GM12801 (cell line): ENCODE results near the gene PCDHGC3.

Source experiments
- CTCF ChIP-seq: IDR thresholded peaks from one replicate; pipeline ENCODE4 v1.5.1; 2011; ENCODE audit warnings: control low read depth; ENCODE audit not compliant: insufficient read length; ENCODE audit errors: extremely low read depth

PCDHGC3 gene

DNA sequence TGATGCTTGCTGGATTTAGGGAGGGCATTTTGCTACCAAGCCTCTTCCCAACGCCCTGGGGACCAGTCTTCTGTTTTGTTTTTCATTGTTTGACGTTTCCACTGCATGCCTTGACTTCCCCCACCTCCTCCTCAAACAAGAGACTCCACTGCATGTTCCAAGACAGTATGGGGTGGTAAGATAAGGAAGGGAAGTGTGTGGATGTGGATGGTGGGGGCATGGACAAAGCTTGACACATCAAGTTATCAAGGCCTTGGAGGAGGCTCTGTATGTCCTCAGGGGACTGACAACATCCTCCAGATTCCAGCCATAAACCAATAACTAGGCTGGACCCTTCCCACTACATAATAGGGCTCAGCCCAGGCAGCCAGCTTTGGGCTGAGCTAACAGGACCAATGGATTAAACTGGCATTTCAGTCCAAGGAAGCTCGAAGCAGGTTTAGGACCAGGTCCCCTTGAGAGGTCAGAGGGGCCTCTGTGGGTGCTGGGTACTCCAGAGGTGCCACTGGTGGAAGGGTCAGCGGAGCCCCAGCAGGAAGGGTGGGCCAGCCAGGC, 36.1 kb downstream of the PCDHGC3 start:
- TF ChIP-seq CTCF = no peak

DNA sequence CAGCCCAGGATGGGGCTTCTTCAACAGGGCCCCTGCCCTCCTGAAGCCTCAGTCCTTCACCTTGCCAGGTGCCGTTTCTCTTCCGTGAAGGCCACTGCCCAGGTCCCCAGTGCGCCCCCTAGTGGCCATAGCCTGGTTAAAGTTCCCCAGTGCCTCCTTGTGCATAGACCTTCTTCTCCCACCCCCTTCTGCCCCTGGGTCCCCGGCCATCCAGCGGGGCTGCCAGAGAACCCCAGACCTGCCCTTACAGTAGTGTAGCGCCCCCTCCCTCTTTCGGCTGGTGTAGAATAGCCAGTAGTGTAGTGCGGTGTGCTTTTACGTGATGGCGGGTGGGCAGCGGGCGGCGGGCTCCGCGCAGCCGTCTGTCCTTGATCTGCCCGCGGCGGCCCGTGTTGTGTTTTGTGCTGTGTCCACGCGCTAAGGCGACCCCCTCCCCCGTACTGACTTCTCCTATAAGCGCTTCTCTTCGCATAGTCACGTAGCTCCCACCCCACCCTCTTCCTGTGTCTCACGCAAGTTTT, 36.7 kb downstream of the PCDHGC3 start:
- peak; percentile 79 for TF ChIP-seq CTCF

GRCh38 chr5:141512911-141513626, 37.3 kb downstream of the PCDHGC3 start:
- no peak for TF ChIP-seq CTCF

- no peak for TF ChIP-seq CTCF
Measured at GRCh38 chr5:141513627-141514329, 38.0 kb downstream of the PCDHGC3 start.

DNA sequence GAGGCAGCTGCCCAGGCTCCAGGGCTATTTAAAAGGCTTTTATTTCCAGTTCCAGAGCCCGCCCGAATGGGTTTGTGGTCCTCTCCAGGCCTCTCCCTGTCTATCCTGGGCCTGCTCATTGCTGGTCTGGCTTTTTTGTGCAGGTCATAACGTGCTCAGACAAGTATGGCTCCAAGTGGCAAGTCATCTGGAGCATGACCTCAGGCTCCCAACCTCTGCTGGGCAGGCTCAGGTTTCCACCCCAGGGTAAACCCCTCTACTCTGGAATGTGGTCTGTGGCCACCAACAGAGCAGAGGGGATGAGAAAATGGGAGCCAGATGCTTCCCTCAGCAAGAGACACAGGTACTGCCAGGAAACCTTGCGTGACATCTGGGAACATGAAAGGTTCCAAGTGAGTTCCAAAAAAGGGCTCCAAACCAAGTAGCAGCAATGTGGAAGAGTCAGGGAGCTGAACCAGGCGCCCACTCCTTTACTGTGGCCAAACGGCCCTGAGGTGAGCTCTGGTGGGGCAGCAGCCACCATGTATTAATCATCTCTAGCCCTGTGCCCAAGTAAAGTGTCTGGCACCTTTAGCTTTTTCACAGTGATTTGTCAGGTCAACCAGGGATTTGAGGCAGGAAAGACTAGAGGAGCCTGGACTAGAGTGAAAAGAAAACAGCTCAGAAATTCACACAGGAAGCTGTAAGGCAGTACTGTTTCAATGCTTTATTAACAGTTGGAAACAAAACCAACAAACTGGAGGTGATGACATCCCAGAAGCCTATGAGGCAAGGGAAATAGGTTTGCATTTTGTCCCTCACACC, 38.8 kb downstream of the PCDHGC3 start:
- no peak for TF ChIP-seq CTCF

GRCh38 chr5:141515141-141515540, 39.4 kb downstream of the PCDHGC3 start:
- TF ChIP-seq CTCF = no peak

GRCh38 chr5:141515946-141516671, 40.3 kb downstream of the PCDHGC3 start:
- no peak for TF ChIP-seq CTCF
